H1 (cell line): ENCODE data around the gene HMGCL. TPM values are rescaled to one million over a fixed set of nuclear protein-coding genes. Genes with fewer than 3 reads are reported as not detected.

Experiments
- USF2 ChIP-seq: IDR thresholded peaks from 2 replicates; pipeline ENCODE4 v1.6.1; 2011; ENCODE audit warnings: low read length, improper control_type of control experiment
- polyA plus RNA-seq, 7 experiments: library from polyadenylated mRNA; depleted of rRNA in 3 of 7; stranded (reverse) in 5 of 7; unstranded in 2 of 7; fragments of >200 nt in 5 of 7; fragments of 200-250 nt in 2 of 7; gene quantifications; 1 replicate in 5 of 7; 2 replicates in 1 of 7; 4 replicates in 1 of 7; pipeline versions ENCODE4 v1.2.1 to v1.2.3, GENCODE V29; 2011 to 2013; ENCODE audit warnings: missing spikeins in 2 of 7, mixed read lengths in 2 of 7
- total RNA-seq: library from RNA; stranded (reverse); fragmentation: NEBNext Ultra II Directional; extraction: Animal tissue kit (Norgen Biotek cat#: 25700); gene quantifications from 2 replicates; pipeline ENCODE4 v1.2.1, GENCODE V29; 2021

Gene HMGCL
- total and polyA plus RNA-seq, 2 of the 8 experiments (the other 6 are each of a cell fraction or from before 2014, with no cell fraction given): 13.7 to 19.5 TPM

- no peak for TF ChIP-seq USF2
These were observed 68.6 kb downstream of the HMGCL start (continued) for GRCh38 chr1:23756676-23757075.
